ENCODE data around the gene FSD2. TPM values are rescaled to one million over a fixed set of nuclear protein-coding genes. Genes with fewer than 3 reads are reported as not detected.
A peak's percentile ranks its signal among the peaks of the same experiment; 100 is the strongest.

Gene FSD2
- total RNA-seq, result under 1 TPM in 2 of 6 donors, not detected in 4; 0.04 to 0.09 TPM
- polyA plus RNA-seq, result under 1 TPM; 0.04 to 0.07 TPM

DNA sequence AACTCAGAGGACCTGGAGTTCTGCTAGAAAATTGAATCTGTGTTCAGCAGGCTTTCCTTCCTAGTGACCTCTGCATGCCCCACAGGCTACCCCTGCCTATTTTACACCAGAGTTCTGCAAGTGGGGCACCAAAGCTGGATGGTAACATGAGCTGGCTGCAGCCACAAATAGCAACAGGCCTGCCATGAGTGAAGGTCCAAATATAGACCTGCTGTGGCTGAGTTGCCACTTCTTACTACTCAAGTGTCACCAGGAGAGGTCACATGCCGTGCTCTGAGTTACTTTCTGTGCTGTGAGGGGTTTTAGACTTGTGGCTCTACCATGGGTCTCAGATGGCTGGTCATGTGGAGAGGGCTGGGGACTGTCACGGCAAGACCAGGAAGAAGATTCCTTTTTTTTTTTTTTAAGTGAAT, at the start of gene FSD2:
FSD2 (minus strand) TSS at position 76 of the 413 bp plus-strand sequence. CDS start 18,679 bp downstream, outside the sequence.
- no peaks in the 10 kb centered on the region for H3K27me3 ChIP-seq
- no peaks in the 10 kb centered on the region for H3K4me1 ChIP-seq
- H3K36me3 ChIP-seq, result no peaks in the 10 kb centered on the region
- TF ChIP-seq, protein P1, sequence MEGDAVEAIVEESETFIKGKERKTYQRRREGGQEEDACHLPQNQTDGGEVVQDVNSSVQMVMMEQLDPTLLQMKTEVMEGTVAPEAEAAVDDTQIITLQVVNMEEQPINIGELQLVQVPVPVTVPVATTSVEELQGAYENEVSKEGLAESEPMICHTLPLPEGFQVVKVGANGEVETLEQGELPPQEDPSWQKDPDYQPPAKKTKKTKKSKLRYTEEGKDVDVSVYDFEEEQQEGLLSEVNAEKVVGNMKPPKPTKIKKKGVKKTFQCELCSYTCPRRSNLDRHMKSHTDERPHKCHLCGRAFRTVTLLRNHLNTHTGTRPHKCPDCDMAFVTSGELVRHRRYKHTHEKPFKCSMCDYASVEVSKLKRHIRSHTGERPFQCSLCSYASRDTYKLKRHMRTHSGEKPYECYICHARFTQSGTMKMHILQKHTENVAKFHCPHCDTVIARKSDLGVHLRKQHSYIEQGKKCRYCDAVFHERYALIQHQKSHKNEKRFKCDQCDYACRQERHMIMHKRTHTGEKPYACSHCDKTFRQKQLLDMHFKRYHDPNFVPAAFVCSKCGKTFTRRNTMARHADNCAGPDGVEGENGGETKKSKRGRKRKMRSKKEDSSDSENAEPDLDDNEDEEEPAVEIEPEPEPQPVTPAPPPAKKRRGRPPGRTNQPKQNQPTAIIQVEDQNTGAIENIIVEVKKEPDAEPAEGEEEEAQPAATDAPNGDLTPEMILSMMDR (IDR thresholded peaks at IDR 0.05), result no peak
- DNase-seq (no peak), ATAC-seq (no peak), FAIRE-seq (no peak)
- H3K4me3 ChIP-seq, result no peak within 1 kb of the TSS
- 83 to 90% methylated on average over 2 of the region's 2 CpGs for WGBS, 2 donors
- no peaks in the 10 kb centered on the region for H3K9me3 ChIP-seq
- intact Hi-C loops (cut with DNase I), result no loop called here
- no peak within 1 kb of the TSS for H3K27ac ChIP-seq

- no peak for FAIRE-seq
- H3K4me1 ChIP-seq, result peaks cover 3 to 17% (median 9%) of the 10 kb centered on the region in 3 donors
- H3K36me3 ChIP-seq, result peaks cover 2 to 64% (median 35%) of the 10 kb centered on the region in 3 donors
- DNase-seq, result peak in 2 of 6 donors; percentile 7 to 11
- H3K9me3 ChIP-seq, result no peaks in the 10 kb centered on the region
- TF ChIP-seq, protein P1 (IDR thresholded peaks at IDR 0.05), result no peak
- no peaks in the 10 kb centered on the region for H3K27me3 ChIP-seq
- 88 to 91% methylated on average over 21 of the region's 21 CpGs for WGBS, 2 donors
- intact Hi-C loops (cut with DNase I), result loop anchor here in 2 of 3 donors (5.0 to 10.0 kb wide), 2 partner anchors 110 to 148 kb away; no protein-coding TSS in a partner anchor
- no peak for ATAC-seq
- H3K4me3 ChIP-seq, result no peak overlapping the region
- no peak overlapping the region for H3K27ac ChIP-seq
These were observed 48.7 kb upstream of the FSD2 start for GRCh38 chr15:82854554-82854953.

DNA sequence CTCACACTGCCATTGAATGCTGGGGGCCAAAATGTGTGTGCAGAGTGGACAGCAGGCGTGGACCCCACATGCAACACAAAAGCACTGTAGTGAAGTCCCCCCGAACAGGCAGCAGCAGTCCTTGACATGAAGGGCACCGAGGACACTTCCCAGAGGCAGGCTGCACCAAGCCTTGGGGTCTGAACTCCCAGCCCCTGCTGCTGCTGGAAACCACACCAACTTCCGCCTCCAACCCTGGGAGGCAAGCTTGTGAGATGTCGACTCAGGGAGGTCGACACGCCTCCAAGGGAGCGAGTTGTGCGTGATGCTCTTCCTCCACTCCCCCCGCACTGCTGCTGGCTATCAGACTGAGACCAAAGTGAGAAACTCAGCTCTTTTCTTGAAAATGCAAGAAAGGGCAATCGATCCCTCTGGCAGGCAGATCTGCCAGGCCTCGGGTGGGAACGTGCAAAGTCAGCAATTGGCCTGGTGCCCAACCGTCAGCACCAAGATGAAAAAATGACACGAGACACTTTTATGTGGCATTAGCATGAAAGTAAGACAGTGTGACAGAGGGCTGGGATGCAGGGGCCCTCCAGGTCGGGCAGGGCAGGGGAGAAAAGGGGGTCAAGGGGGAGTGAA, 47.2 kb upstream of the FSD2 start:
- Histone ChIP-seq H3K4me3 (no peak overlapping the region), H3K36me3 (peaks cover 2 to 62% (median 40%) of the 10 kb centered on the region in 3 donors), H3K27ac (no peak overlapping the region), H3K4me1 (peaks cover 8 to 19% (median 9%) of the 10 kb centered on the region in 3 donors), H3K27me3 (no peaks in the 10 kb centered on the region), H3K9me3 (no peaks in the 10 kb centered on the region)
- ATAC-seq (no peak), FAIRE-seq (no peak), DNase-seq (peak in 2 of 6 donors; percentile 12 to 27)
- TF ChIP-seq, protein P1 (IDR thresholded peaks at IDR 0.05), result no peak
- intact Hi-C loops (cut with DNase I), result loop anchor here in 2 of 3 donors (5.0 to 10.0 kb wide), 2 partner anchors 112 to 149 kb away; no protein-coding TSS in a partner anchor
- 58 to 61% methylated on average over 16 of the region's 16 CpGs for WGBS, 2 donors

DNA sequence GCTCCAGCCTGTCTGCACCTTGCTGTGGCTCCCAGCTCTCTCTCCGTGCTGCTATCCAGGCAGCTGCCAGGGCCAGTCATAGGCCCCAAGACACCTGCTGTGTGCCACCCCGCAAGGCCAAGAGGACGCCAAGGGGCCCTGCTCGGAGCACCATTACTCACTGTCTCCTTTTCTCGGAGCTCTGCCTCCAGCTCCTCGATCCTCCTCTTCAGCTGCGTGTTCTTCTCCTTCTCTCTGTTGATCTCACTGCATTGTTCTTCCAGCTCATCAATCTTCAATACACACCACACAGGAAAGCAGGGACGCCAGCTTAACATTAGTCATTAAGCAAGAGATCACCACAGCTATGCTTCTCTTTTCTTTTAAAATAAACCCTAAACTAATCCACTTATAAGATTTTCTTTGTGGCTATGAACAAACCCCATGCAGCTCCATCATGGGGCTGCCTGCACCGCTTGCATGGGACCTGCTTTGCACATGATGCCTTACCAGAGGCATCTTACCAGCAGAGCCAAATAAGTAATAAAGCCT, 46.2 kb upstream of the FSD2 start:
- ATAC-seq (no peak), FAIRE-seq (no peak), DNase-seq (peak in 2 of 6 donors; percentile 6 to 12)
- WGBS, 2 donors, result 75 to 78% methylated on average over 9 of the region's 9 CpGs
- Histone ChIP-seq H3K27ac (no peak overlapping the region), H3K27me3 (no peaks in the 10 kb centered on the region), H3K36me3 (peaks cover 2 to 64% (median 40%) of the 10 kb centered on the region in 3 donors), H3K4me1 (peaks cover 8 to 19% (median 9%) of the 10 kb centered on the region in 3 donors), H3K9me3 (no peaks in the 10 kb centered on the region), H3K4me3 (no peak overlapping the region)
- TF ChIP-seq, protein P1 (IDR thresholded peaks at IDR 0.05), result no peak
- intact Hi-C loops (cut with DNase I), result loop anchor here in 2 of 3 donors (5.0 to 10.0 kb wide), 2 partner anchors 113 to 150 kb away; no protein-coding TSS in a partner anchor
